ENCODE measurements around the gene MMP27. TPM values are rescaled to one million over a fixed set of nuclear protein-coding genes. Genes with fewer than 3 reads are reported as not detected.

Gene MMP27
- polyA plus RNA-seq, 6 donors from 2014 or later: not detected

DNA sequence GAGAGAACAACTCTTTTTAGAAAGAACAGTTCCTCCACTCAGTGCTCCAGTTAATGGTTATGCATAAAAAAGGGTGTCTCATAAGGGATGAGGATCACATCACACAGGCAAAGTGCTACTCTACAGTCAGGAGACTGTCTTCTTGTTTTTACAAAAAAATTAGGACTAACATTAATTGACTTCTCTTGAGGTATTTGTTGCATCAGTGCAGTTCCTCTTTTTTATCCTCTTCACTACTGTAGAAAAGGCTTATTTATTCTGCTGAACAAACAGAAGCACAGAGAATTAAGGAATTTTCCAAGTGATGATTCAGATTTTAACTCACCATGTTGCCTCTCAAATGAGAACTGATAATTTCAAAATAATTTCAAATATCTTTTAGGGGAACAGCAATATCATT, 17.3 kb upstream of the MMP27 start:
- H3K4me1 Mint-ChIP-seq: no peaks in the 10 kb centered on the region
- H3K4me3 Mint-ChIP-seq: no peak overlapping the region
- H3K27me3 Mint-ChIP-seq: peaks cover 6 to 27% (median 14%) of the 10 kb centered on the region in 3 donors
- DNase-seq: no peak
- H3K27ac Mint-ChIP-seq: no peak overlapping the region
- ATAC-seq (ENCODE audit: low read depth in 2 of 2): no peak
- H3K9me3 Mint-ChIP-seq: peaks cover 0 to 10% (median 5%) of the 10 kb centered on the region in 7 donors
- H3K36me3 Mint-ChIP-seq: peaks cover 0 to 7% of the 10 kb centered on the region in 2 donors

DNA sequence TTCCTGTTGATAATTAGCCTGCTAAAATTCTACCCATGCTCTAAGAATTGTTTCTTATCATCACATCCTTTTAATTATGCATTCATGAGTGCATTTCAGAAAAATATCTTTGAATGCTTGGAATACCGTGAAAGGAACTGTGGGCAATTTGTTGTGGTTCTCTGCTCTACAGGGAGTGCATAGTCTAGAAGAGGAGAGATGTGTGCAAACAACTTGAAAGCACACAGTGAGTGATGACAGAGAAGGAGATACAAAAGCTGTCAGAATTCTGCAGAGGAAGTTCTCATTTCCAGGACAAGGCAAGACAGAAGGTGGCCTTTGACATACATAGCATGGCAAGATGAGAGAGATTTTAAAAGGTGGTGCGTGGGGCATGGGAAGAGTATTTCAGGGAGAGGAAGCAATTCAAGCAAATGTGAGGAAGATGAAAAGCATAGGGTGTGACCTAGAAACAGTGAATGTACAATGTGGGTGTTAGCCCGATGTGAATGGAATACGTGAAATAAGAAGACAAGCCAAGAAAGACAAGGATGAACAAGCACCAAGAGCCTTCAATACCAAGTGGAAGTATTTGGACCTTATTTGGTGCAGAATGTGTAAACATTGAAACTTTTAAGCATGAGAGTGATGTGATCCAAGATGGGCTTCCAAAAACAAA, 14.2 kb upstream of the MMP27 start:
- Mint-ChIP-seq H3K36me3 (peaks cover 0 to 7% of the 10 kb centered on the region in 2 donors), H3K4me1 (peaks cover 0 to 9% (median 5%) of the 10 kb centered on the region in 3 donors), H3K27ac (peak overlapping the region in 1 of 6 donors; percentile 45), H3K27me3 (peaks cover 11 to 27% (median 14%) of the 10 kb centered on the region in 3 donors), H3K9me3 (peaks cover 0 to 10% (median 5%) of the 10 kb centered on the region in 7 donors), H3K4me3 (no peak overlapping the region)
- DNase-seq (no peak), ATAC-seq (ENCODE audit: low read depth in 2 of 2) (no peak)

DNA sequence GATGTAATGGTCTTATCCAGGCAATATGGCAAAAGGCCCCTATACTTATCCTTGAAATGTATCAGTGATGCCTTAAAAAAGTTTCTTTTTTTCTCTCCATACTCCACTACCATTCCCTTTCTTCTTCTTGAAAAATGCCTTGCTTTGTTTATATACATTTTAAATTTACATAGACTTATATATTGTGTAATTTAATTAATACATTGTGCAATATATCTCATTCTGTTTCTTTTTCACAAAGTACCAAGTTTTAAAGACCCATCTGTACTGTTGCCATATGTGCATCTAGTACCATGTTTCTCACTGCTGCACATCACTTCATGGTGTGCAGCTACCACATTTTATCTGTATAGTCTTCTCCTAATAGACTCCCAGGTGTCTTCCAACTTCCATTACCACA, 11.7 kb upstream of the MMP27 start:
- no peak overlapping the region for H3K4me3 Mint-ChIP-seq
- peaks cover 0 to 7% of the 10 kb centered on the region in 2 donors for H3K36me3 Mint-ChIP-seq
- peaks cover 0 to 5% (median 0%) of the 10 kb centered on the region in 7 donors for H3K9me3 Mint-ChIP-seq
- no peak for DNase-seq
- H3K4me1 Mint-ChIP-seq: peaks cover 0 to 9% (median 5%) of the 10 kb centered on the region in 3 donors
- ATAC-seq (ENCODE audit: low read depth in 2 of 2): no peak
- peaks cover 23 to 35% (median 23%) of the 10 kb centered on the region in 3 donors for H3K27me3 Mint-ChIP-seq
- H3K27ac Mint-ChIP-seq: no peak overlapping the region

DNA sequence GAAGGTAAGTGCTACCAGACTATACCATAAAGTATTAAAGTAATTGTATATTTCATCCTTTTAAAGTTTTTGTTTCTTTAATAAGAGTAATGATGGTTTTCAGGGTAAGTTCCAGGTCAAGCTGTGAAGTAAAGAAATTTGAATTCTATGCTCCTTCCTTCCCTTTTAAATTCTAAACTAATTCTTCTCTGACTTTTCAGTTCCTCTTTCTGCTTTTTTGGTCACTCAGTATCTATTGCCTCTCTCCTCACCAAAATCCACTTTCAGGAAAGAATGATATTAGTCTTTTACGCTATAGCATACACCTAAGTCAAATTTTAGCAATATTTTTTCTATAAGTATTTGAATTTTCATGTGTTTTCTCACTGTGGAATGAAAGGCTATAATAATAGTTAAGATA, 11.0 kb upstream of the MMP27 start:
- peaks cover 22 to 35% (median 27%) of the 10 kb centered on the region in 3 donors for H3K27me3 Mint-ChIP-seq
- ATAC-seq (ENCODE audit: low read depth in 2 of 2) (peak in 1 of 2 donors; percentile 35), DNase-seq (no peak)
- no peak overlapping the region for H3K27ac Mint-ChIP-seq
- no peak overlapping the region for H3K4me3 Mint-ChIP-seq
- H3K9me3 Mint-ChIP-seq: peaks cover 0 to 5% (median 0%) of the 10 kb centered on the region in 7 donors
- H3K36me3 Mint-ChIP-seq: peaks cover 0 to 7% of the 10 kb centered on the region in 2 donors
- peaks cover 0 to 9% (median 5%) of the 10 kb centered on the region in 3 donors for H3K4me1 Mint-ChIP-seq

DNA sequence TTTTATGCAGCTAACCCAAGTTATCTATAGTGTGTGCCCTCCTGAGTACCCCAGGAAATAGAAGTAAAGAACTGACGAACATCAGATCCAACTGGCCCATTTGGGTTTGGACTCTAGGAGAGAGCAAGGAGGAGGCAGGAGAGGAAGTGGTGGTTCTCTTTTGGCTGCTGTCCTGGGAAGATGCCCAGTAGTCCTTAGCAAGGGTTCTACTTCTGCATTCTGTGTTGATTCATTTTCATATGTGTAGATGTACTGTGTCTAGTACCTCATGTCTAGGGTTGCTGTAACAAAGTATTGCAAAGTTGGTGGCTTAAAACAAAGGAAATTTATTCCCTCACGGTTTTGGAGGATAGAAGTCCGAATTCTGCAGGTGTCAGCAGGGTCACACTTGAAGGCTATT, 6.6 kb upstream of the MMP27 start:
- no peaks in the 10 kb centered on the region for H3K36me3 Mint-ChIP-seq
- peaks cover 0 to 9% (median 5%) of the 10 kb centered on the region in 3 donors for H3K4me1 Mint-ChIP-seq
- DNase-seq (no peak), ATAC-seq (ENCODE audit: low read depth in 2 of 2) (no peak)
- no peak overlapping the region for H3K4me3 Mint-ChIP-seq
- H3K27me3 Mint-ChIP-seq: peaks cover 27 to 39% (median 28%) of the 10 kb centered on the region in 3 donors
- no peak overlapping the region for H3K27ac Mint-ChIP-seq
- peaks cover 0 to 3% (median 0%) of the 10 kb centered on the region in 7 donors for H3K9me3 Mint-ChIP-seq

DNA sequence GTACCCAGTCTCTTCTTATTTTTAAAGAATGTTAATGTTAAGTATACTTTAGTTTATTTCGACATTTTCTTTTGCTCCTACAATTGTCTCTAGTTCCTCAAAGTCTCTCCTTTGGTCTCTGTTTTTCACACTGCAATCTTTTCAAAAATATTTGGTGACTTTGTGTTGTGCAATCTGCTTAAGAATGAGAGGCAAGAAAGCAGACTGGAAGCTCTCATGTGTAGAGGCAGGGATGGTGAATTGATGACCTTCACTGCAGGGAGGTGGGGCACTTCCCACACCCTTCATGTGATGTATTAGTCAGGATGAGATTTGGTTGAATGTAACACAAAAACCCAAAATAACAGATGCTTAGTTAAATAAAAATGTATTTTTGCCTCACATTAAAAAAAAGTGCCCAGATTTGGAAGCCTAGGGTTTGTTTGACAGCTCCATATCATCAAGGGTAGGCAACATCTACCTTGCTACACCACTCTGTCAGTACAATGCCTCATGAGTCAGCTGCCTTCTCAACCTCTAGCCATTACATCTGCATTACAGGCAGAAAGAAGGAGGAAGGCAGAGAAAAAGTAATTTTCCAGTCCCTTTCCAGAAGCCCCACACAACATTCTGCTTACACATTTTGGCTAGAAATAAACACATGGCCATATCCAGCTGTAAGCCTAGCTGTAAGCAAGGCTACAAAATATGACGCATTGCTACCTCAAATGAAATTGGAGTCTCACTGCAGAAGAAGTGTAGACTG, 3.8 kb upstream of the MMP27 start:
- peaks cover 0 to 3% (median 0%) of the 10 kb centered on the region in 7 donors for H3K9me3 Mint-ChIP-seq
- ATAC-seq (ENCODE audit: low read depth in 2 of 2) (no peak), DNase-seq (no peak)
- no peak overlapping the region for H3K4me3 Mint-ChIP-seq
- no peaks in the 10 kb centered on the region for H3K4me1 Mint-ChIP-seq
- no peaks in the 10 kb centered on the region for H3K36me3 Mint-ChIP-seq
- no peak overlapping the region for H3K27ac Mint-ChIP-seq
- H3K27me3 Mint-ChIP-seq: peaks cover 29 to 39% (median 32%) of the 10 kb centered on the region in 3 donors

DNA sequence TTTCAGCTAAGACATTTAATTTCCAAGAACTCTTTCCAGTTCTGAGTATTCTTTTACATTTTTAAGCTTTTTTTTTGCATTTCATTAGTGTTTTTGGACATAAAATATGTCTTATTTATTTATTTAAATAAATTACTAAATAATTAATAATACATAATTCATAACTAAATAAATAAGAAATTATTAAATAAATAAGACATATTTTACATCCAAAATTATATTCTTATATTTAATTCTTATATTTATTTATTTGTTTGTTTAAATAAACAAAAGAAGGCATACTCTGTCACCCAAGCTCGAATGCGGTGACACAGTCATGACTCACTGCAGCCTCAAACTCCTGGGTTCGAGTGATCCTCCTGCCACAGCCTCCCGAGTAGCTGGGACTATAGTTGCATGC, 3.1 kb upstream of the MMP27 start:
- Mint-ChIP-seq H3K9me3 (peaks cover 0 to 3% (median 0%) of the 10 kb centered on the region in 7 donors), H3K27ac (no peak overlapping the region), H3K4me3 (no peak overlapping the region), H3K27me3 (peaks cover 36 to 37% (median 36%) of the 10 kb centered on the region in 3 donors), H3K4me1 (no peaks in the 10 kb centered on the region), H3K36me3 (no peaks in the 10 kb centered on the region)
- ATAC-seq (ENCODE audit: low read depth in 2 of 2) (no peak), DNase-seq (no peak)

DNA sequence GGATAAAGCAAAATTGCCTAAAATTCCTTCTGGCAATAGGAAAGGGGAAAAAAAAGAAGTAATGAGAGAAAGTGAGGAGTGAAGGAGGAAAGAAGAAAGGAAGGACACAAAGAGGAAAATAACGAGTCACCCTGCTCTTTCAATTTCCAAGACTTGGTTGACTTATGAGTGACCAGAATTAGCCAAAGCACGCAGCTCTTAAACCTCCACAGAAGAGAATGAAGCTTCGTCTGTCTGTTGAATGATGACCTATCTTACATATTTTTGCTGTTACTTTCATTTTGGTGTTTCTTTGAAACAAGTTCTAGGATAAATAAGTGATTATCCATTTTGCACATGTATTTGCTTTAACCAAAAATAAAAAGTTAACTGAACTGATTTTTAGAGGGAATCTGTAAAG, 728 bp downstream of the MMP27 start:
- Mint-ChIP-seq H3K4me3 (no peak overlapping the region), H3K27me3 (peaks cover 15 to 26% (median 16%) of the 10 kb centered on the region in 3 donors), H3K4me1 (no peaks in the 10 kb centered on the region), H3K36me3 (no peaks in the 10 kb centered on the region), H3K27ac (no peak overlapping the region), H3K9me3 (peaks cover 0 to 3% (median 0%) of the 10 kb centered on the region in 7 donors)
- ATAC-seq (ENCODE audit: low read depth in 2 of 2) (no peak), DNase-seq (no peak)

DNA sequence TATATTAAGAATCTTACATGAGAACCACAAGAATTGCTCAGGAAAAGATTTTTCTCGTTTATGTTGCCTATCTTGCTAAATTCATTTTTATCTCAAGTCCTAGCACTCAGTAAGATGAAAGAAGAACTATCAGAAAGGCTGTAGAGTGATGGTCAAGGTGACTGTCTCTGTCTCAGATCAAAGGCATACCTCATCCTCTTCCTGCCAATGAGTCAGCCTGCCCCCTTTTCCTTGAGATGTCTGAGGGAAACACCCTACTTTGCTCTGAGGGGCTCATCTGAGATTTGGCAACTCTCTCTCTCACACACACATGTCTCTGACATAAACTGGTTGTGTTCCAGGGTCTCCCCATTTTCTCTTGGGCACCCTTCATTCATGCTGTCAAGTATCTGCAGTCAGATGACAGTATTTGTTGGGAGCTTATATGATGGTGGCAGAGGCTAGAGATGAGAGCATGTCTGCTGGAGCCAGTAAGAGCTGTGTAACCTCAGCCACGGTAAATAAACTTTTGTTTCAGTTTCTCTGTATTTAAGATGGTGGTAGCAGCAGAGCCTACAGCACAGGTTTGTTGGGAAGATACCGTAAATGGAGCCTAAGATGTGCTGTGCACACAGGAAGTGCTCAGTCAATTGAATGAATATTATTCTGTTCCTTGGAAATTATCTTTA, 1.6 kb downstream of the MMP27 start:
- no peak for DNase-seq
- Mint-ChIP-seq H3K36me3 (no peaks in the 10 kb centered on the region), H3K9me3 (peaks cover 0 to 3% (median 0%) of the 10 kb centered on the region in 7 donors), H3K27me3 (peaks cover 9 to 19% (median 9%) of the 10 kb centered on the region in 3 donors), H3K27ac (no peak overlapping the region), H3K4me1 (no peaks in the 10 kb centered on the region), H3K4me3 (no peak overlapping the region)
- no peak for ATAC-seq (ENCODE audit: low read depth in 2 of 2)

DNA sequence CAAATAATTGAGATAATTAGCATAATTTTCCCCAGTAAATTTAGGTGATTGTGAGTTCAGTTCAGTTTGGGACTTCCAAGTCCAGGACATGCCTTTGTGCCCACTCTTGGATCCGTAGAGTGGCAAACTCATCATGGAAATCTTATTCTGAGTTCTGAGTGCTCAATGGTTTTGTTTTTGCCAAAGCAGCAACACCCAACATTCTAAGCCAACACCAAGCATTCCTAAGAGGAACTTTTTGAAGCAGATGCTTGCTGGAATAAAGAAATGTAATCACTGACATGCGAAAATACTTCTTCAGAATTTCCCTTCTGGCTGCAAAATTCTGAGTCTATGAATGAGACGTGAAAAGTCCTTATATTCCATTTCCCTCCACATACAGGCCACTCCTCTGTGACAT, 10.4 kb downstream of the MMP27 start:
- H3K27me3 Mint-ChIP-seq: peaks cover 17 to 26% (median 21%) of the 10 kb centered on the region in 3 donors
- no peaks in the 10 kb centered on the region for H3K36me3 Mint-ChIP-seq
- ATAC-seq (ENCODE audit: low read depth in 2 of 2) (no peak), DNase-seq (no peak)
- no peak overlapping the region for H3K27ac Mint-ChIP-seq
- H3K9me3 Mint-ChIP-seq: no peaks in the 10 kb centered on the region
- H3K4me3 Mint-ChIP-seq: no peak overlapping the region
- no peaks in the 10 kb centered on the region for H3K4me1 Mint-ChIP-seq

DNA sequence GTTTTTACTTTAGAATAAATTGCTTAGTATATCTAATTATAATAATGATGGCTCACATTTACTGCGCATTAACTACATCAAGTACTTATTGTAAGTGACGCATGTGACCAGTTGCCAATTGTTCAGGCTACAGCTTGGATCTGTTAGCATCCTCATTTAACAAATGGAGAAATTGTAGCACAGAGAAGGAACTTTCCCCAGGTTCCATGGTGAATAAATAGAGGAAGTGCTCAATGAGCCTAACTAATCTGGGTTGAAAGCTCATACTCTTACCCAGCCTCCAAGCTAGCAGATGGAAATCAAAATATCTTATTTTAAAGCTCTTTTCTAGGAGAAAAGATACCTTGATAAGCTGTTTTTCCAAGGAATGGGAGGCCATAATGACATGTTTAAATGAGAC, 19.8 kb downstream of the MMP27 start:
- Mint-ChIP-seq H3K27ac (peak overlapping the region in 1 of 6 donors; percentile 49), H3K27me3 (peaks cover 9 to 14% (median 12%) of the 10 kb centered on the region in 3 donors), H3K9me3 (peaks cover 0 to 4% (median 2%) of the 10 kb centered on the region in 7 donors), H3K4me1 (no peaks in the 10 kb centered on the region), H3K4me3 (no peak overlapping the region), H3K36me3 (peaks cover 0 to 4% of the 10 kb centered on the region in 2 donors)
- DNase-seq: no peak
- ATAC-seq (ENCODE audit: low read depth in 2 of 2): no peak

DNA sequence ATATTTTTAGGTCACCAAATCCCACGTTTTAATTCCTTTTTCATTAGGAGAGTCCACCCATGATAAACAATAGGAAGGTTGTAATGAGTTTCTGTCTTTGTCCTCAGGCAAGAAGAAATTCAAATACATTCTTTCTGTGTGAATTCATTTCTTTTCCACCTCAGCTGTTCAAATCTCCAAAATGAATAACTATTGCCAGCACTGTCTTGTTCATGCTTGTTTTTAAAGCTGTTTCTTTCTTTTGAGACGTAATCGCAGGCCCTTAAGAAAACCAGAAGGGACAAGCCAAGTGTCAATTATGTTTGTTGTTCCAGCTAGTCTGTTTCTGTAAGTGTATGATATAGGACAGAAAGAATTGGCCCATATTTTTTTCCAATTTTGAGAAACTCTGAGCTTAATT, 20.2 kb downstream of the MMP27 start:
- Mint-ChIP-seq H3K27me3 (peaks cover 8 to 13% (median 11%) of the 10 kb centered on the region in 3 donors), H3K36me3 (peaks cover 0 to 4% of the 10 kb centered on the region in 2 donors), H3K4me3 (no peak overlapping the region), H3K27ac (no peak overlapping the region), H3K4me1 (no peaks in the 10 kb centered on the region), H3K9me3 (peaks cover 0 to 4% (median 2%) of the 10 kb centered on the region in 7 donors)
- DNase-seq (no peak), ATAC-seq (ENCODE audit: low read depth in 2 of 2) (no peak)

DNA sequence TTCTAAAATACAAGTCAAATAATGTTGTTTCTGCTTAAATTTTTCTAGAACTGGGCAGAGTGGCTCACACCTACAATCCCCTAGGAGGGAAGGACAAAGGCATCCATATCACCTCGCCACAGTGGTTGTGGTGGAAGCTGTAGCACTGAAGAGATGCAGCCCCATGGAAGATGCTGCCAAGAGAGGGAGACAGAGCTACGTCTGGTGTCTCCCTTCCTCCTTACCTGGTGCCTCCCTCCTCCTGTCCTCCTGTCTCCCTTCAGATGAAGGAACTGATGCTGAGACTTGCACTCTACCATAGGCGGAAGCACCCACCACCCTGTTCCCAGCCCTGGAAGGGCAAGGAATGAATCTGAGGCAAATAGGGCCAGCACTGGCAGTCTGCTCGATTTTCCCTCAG, 22.3 kb downstream of the MMP27 start:
- H3K27me3 Mint-ChIP-seq: peaks cover 11 to 24% (median 20%) of the 10 kb centered on the region in 3 donors
- no peak overlapping the region for H3K27ac Mint-ChIP-seq
- H3K4me1 Mint-ChIP-seq: peaks cover 0 to 4% (median 0%) of the 10 kb centered on the region in 3 donors
- H3K9me3 Mint-ChIP-seq: peaks cover 0 to 4% (median 2%) of the 10 kb centered on the region in 7 donors
- no peak for ATAC-seq (ENCODE audit: low read depth in 2 of 2)
- no peak for DNase-seq
- H3K36me3 Mint-ChIP-seq: peaks cover 0 to 4% of the 10 kb centered on the region in 2 donors
- no peak overlapping the region for H3K4me3 Mint-ChIP-seq
